Uterus (tissue), 2 donors: Measurements from ENCODE around the gene OR14I1.

Experiments used
- CTCF ChIP-seq, 4 experiments: fragments of 200-600 bp in 2 of 4; fragments of 450-650 bp in 2 of 4; sonication (generic) in 2 of 4; IDR thresholded peaks; one replicate each; pipeline ENCODE4 v1.5.1; 2016 to 2019; ENCODE audit warnings: antibody characterized with exemption in 4 of 4, mild to moderate bottlenecking in 2 of 4, moderate library complexity in 1 of 4
- POLR2A ChIP-seq, 2 donors: fragments of 450-650 bp; IDR thresholded peaks; one replicate each; pipeline ENCODE4 v1.6.1; 2016; ENCODE audit warnings: antibody characterized with exemption in 2 of 2, mild to moderate bottlenecking in 1 of 2, moderate library complexity in 1 of 2

DNA sequence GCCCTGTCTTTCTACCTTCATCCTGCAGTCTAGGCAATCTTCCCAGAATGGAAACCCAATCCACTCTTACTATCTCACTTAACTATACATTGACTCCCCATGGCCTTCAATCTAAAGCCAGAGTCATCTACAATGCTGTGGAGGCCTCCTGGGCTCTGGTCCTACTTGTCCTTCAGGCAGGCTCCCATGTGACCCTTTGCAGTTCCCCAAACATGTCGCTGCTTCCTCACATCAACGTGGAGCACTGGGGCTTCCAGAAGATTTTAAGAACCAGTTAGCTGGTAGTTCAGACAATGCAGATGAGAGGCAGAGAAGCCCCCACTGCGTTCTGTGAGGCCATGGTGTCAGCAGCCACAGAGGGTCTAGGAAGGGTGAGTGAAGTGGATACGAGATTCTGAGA is 34.4 kb upstream of the OR14I1 start:
- TF ChIP-seq CTCF (IDR thresholded peaks at IDR 0.05) (no peak), POLR2A (IDR thresholded peaks at IDR 0.05) (no peak)
